ENCODE measurements around the gene MEX3D.

MEX3D gene

GRCh38 chr19:1592755-1593500 is 24.8 kb upstream of the MEX3D start, which contains the start of gene MBD3:
TSS of gene MBD3 (minus strand) at chr19:1592865. CDS start at chr19:1592631, 234 bp downstream.
- Histone ChIP-seq H3K4me1 (ENCODE audit: insufficient read depth, insufficient read length) (peaks cover 9% of the 10 kb centered on the region), H3K36me3 (ENCODE audit: insufficient read depth, insufficient read length, low read length) (peaks cover 51% of the 10 kb centered on the region), H3K27me3 (ENCODE audit: insufficient read depth, insufficient read length) (no peaks in the 10 kb centered on the region), H3K9ac (ENCODE audit: insufficient read length, low read depth) (peak within 1 kb of the TSS; percentile 100), H3K9me3 (ENCODE audit: insufficient read depth, low read length) (no peaks in the 10 kb centered on the region), H3K4me3 (ENCODE audit: insufficient read length, low read depth) (peak within 1 kb of the TSS; percentile 98)
- peak; percentile 88 for DNase-seq (ENCODE audit: low read depth, low spot score)
- TF ChIP-seq SUZ12 (IDR thresholded peaks at IDR 0.05; ENCODE audit: extremely low read depth, insufficient read depth, insufficient read length) (no peak), ZNF274 (IDR thresholded peaks at IDR 0.05; ENCODE audit: low read depth, low read length) (no peak)

GRCh38 chr19:1592024-1592754 is 24.1 kb upstream of the MEX3D start:
- Histone ChIP-seq H3K9me3 (ENCODE audit: insufficient read depth, low read length) (no peaks in the 10 kb centered on the region), H3K36me3 (ENCODE audit: insufficient read depth, insufficient read length, low read length) (peaks cover 50% of the 10 kb centered on the region), H3K9ac (ENCODE audit: insufficient read length, low read depth) (peak overlapping the region; percentile 100), H3K4me1 (ENCODE audit: insufficient read depth, insufficient read length) (peaks cover 9% of the 10 kb centered on the region), H3K4me3 (ENCODE audit: insufficient read length, low read depth) (peak overlapping the region; percentile 98), H3K27me3 (ENCODE audit: insufficient read depth, insufficient read length) (no peaks in the 10 kb centered on the region)
- peak; percentile 84 for DNase-seq (ENCODE audit: low read depth, low spot score)
- TF ChIP-seq ZNF274 (IDR thresholded peaks at IDR 0.05; ENCODE audit: low read depth, low read length) (no peak), SUZ12 (IDR thresholded peaks at IDR 0.05; ENCODE audit: extremely low read depth, insufficient read depth, insufficient read length) (no peak), YY1 (IDR thresholded peaks at IDR 0.05; ENCODE audit: insufficient read depth, insufficient read length) (no peak)

- peaks cover 9% of the 10 kb centered on the region for H3K4me1 ChIP-seq (ENCODE audit: insufficient read depth, insufficient read length)
- peak overlapping the region; percentile 100 for H3K9ac ChIP-seq (ENCODE audit: insufficient read length, low read depth)
- DNase-seq (ENCODE audit: low read depth, low spot score): no peak
- no peaks in the 10 kb centered on the region for H3K9me3 ChIP-seq (ENCODE audit: insufficient read depth, low read length)
- no peaks in the 10 kb centered on the region for H3K27me3 ChIP-seq (ENCODE audit: insufficient read depth, insufficient read length)
- peak overlapping the region; percentile 98 for H3K4me3 ChIP-seq (ENCODE audit: insufficient read length, low read depth)
- H3K36me3 ChIP-seq (ENCODE audit: insufficient read depth, insufficient read length, low read length): peaks cover 45% of the 10 kb centered on the region
- TF ChIP-seq SUZ12 (IDR thresholded peaks at IDR 0.05; ENCODE audit: extremely low read depth, insufficient read depth, insufficient read length) (no peak), YY1 (IDR thresholded peaks at IDR 0.05; ENCODE audit: insufficient read depth, insufficient read length) (no peak), ZNF274 (IDR thresholded peaks at IDR 0.05; ENCODE audit: low read depth, low read length) (no peak)
Measured at GRCh38 chr19:1591421-1592023, 23.4 kb upstream of the MEX3D start.

- Histone ChIP-seq H3K4me3 (ENCODE audit: insufficient read length, low read depth) (peak overlapping the region; percentile 98), H3K27me3 (ENCODE audit: insufficient read depth, insufficient read length) (no peaks in the 10 kb centered on the region), H3K36me3 (ENCODE audit: insufficient read depth, insufficient read length, low read length) (peaks cover 48% of the 10 kb centered on the region), H3K4me1 (ENCODE audit: insufficient read depth, insufficient read length) (peaks cover 9% of the 10 kb centered on the region), H3K9ac (ENCODE audit: insufficient read length, low read depth) (peak overlapping the region; percentile 100), H3K9me3 (ENCODE audit: insufficient read depth, low read length) (no peaks in the 10 kb centered on the region)
- no peak for TF ChIP-seq SUZ12 (IDR thresholded peaks at IDR 0.05; ENCODE audit: extremely low read depth, insufficient read depth, insufficient read length)
- no peak for TF ChIP-seq ZNF274 (IDR thresholded peaks at IDR 0.05; ENCODE audit: low read depth, low read length)
- no peak for TF ChIP-seq YY1 (IDR thresholded peaks at IDR 0.05; ENCODE audit: insufficient read depth, insufficient read length)
- no peak for DNase-seq (ENCODE audit: low read depth, low spot score)
Measured at GRCh38 chr19:1590641-1591397, 22.7 kb upstream of the MEX3D start.

- DNase-seq (ENCODE audit: low read depth, low spot score): no peak
- no peaks in the 10 kb centered on the region for H3K27me3 ChIP-seq (ENCODE audit: insufficient read depth, insufficient read length)
- peaks cover 9% of the 10 kb centered on the region for H3K4me1 ChIP-seq (ENCODE audit: insufficient read depth, insufficient read length)
- TF ChIP-seq ZNF274 (IDR thresholded peaks at IDR 0.05; ENCODE audit: low read depth, low read length): no peak
- TF ChIP-seq YY1 (IDR thresholded peaks at IDR 0.05; ENCODE audit: insufficient read depth, insufficient read length): no peak
- no peak for TF ChIP-seq SUZ12 (IDR thresholded peaks at IDR 0.05; ENCODE audit: extremely low read depth, insufficient read depth, insufficient read length)
- no peak overlapping the region for H3K4me3 ChIP-seq (ENCODE audit: insufficient read length, low read depth)
- H3K36me3 ChIP-seq (ENCODE audit: insufficient read depth, insufficient read length, low read length): peaks cover 66% of the 10 kb centered on the region
- peak overlapping the region; percentile 1 for H3K9ac ChIP-seq (ENCODE audit: insufficient read length, low read depth)
- H3K9me3 ChIP-seq (ENCODE audit: insufficient read depth, low read length): no peaks in the 10 kb centered on the region
Measured at GRCh38 chr19:1587872-1588271, 19.7 kb upstream of the MEX3D start.

GRCh38 chr19:1585243-1585580 is 17.1 kb upstream of the MEX3D start:
- H3K27me3 ChIP-seq (ENCODE audit: insufficient read depth, insufficient read length): no peaks in the 10 kb centered on the region
- no peak overlapping the region for H3K4me3 ChIP-seq (ENCODE audit: insufficient read length, low read depth)
- DNase-seq (ENCODE audit: low read depth, low spot score): no peak
- peaks cover 7% of the 10 kb centered on the region for H3K4me1 ChIP-seq (ENCODE audit: insufficient read depth, insufficient read length)
- no peaks in the 10 kb centered on the region for H3K9me3 ChIP-seq (ENCODE audit: insufficient read depth, low read length)
- TF ChIP-seq YY1 (IDR thresholded peaks at IDR 0.05; ENCODE audit: insufficient read depth, insufficient read length): no peak
- no peak for TF ChIP-seq ZNF274 (IDR thresholded peaks at IDR 0.05; ENCODE audit: low read depth, low read length)
- no peak for TF ChIP-seq SUZ12 (IDR thresholded peaks at IDR 0.05; ENCODE audit: extremely low read depth, insufficient read depth, insufficient read length)
- H3K36me3 ChIP-seq (ENCODE audit: insufficient read depth, insufficient read length, low read length): peaks cover 77% of the 10 kb centered on the region
- no peak overlapping the region for H3K9ac ChIP-seq (ENCODE audit: insufficient read length, low read depth)
